Measurements from ENCODE around the gene UBE2F.

GRCh38 chr2:238066218-238066617 is 99.4 kb downstream of the UBE2F start:
- no peak for TF ChIP-seq POLR2AphosphoS5 (IDR thresholded peaks at IDR 0.05; ENCODE audit: low read depth, low read length)
- no peak for TF ChIP-seq TAF1 (IDR thresholded peaks at IDR 0.05; ENCODE audit: borderline replicate concordance, insufficient read depth, low read length)
- TF ChIP-seq SIN3A (IDR thresholded peaks at IDR 0.05; ENCODE audit: borderline replicate concordance, insufficient read depth, low read length) = no peak
